SKM-1 treated with dmso at 0.1 percent for 144 hours (cell line): Measurements from ENCODE around the gene IFI27L2.
A peak's percentile ranks its signal among the peaks of the same experiment; 100 is the strongest.

Source experiments
- DNase-seq: peaks from one replicate; lab custom pipeline; 2025; ENCODE audit not compliant: unreplicated experiment; lab: John Stamatoyannopoulos, UW

IFI27L2 gene

DNA sequence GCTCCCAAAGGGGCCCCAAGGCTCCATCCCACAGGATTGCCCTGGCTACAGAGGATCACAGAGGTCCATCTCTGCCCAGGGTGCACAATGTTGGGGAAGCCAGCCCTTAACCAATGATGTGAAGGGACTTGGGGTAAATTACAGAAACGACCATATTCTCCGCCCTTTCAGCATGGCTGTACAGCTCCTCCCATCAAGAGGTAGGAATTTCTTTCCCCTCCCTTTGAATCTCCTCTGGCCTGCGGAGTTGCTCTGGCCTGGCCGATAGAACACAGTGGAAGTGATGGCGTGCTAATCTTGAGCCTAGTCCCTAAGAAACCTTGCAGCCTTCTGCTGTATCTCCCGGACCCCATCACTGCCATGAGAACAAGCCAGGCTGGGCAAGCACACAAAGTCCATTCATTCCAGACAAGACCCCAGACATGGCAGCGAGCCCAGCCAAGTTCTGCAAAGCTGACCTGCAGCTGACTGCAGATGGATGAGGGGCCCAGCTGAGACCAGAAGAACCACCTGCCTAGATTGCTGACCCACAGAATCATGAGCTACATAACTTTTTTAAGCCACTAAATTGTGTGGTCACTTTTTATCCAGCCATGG is 25.8 kb downstream of the IFI27L2 start:
- DNase-seq, result no peak

DNA sequence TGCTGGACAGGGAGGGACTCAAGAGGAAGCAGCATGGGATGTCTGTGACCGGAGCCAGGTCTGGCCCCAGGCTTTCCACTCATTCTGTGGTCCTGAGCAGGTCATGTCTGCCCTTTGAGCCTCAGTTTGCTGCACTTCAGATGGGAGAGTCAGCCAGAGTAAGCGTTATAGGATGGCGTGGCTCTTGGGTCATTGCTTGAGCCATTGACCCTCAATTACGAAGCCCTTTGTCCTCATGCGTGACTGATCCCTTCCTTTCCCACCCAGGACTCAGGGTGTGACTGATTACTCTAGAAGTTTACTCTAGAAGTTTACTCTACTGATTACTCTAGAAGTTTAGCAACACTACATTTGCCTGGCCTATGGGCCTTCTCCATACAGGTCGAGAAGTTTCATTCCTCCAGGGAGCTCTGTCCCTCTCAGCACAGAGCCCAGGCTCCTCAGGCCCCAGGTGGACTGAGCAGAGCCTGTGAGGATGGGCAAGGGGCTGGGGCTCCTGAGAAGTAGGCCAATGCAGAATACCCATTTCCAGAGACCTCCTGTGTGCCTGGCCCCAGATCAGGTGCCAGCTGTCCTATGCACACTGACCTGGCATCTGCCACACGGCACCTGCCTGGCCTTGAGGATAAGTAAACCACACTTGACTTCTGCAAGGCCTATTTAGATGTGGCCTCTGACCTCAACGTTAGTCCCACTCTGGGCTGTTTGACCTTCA is 26.5 kb downstream of the IFI27L2 start:
- no peak for DNase-seq

DNA sequence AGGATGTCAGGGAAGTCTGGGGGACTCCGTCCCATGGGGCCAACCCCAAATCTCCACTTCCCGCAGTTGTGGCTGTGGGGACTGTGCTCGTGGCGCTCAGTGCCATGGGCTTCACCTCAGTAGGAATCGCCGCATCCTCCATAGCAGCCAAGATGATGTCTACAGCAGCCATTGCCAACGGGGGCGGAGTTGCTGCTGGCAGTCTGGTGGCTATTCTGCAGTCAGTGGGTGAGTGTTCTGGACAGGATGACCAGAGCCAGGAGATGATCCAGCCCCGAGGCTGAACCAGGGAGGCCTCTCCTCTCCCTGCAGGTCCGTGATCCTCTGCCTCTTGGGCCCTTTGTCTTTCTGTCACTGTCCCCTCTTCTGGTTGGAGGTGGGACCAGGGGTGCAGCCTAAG is 27.7 kb downstream of the IFI27L2 start:
- no peak for DNase-seq

DNA sequence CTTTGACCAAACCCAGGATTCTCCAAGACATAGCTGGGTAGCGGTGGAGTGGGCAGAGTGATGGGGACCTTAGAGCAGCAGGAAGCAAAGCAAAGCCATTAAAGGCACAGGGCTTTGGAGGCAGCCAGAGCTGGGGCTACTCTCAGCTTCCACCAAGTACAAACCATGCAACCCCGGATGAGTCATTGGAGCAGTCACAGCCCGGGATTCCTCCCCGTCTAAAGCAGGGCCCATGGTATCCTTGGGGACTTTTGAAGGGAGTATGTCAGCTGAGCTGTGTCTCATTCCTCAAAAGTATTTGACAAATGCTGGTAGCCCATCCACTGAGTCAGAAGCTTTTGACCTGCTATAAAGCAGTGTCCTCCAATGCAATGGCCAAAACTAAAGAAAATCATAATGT is 28.6 kb downstream of the IFI27L2 start:
- DNase-seq, result no peak

DNA sequence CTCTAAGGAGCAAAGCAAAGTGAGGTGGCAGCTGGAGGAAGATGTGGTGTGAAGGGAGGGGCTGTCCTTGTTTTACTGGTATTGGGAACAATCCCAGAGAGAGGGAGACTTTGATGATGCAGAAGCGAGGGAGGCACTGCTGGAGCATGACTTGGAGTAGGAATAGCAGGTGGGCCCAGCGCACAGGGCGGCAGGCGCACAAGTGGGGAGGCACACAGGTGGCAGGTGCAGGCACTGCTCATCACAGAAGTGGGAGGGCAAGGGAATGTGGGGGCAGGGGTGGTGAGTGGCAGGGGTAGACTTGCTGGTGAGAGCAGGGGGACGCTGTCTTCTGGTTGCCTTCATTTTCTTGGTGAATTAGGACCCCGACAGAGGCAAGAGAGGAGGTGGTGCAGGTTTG is 30.4 kb downstream of the IFI27L2 start:
- DNase-seq, result no peak

DNA sequence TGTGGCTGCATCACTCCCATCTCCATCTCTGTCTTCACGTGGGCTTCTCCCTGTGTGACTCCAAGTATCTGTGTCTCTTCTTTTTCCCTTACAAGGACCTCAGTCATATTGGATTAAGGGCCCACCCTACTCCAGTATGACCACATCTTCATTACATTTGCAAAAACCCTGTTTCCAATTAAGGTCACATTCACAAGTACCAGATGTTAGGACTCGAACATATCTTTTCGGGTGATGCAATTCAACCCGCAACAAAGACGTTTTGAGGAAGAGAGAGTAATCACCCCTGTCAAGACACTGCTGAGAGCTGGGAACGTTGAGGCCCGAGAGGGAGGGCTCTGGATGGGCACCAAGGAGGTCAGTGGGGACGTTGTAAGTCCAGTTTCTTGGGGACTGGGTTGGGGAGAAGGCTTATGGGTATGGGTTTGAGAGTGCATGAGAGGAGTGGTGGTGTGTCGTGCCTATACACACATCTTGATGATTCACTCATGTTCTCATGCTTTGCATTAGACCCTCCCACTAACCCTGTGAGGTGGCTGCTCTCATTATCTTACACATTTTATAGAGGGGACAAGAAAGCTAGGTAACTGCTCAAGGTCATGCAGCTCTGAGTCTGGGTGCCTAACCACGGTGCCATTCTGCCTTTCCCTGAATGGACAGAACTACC is 30.9 kb downstream of the IFI27L2 start:
- DNase-seq, result no peak

DNA sequence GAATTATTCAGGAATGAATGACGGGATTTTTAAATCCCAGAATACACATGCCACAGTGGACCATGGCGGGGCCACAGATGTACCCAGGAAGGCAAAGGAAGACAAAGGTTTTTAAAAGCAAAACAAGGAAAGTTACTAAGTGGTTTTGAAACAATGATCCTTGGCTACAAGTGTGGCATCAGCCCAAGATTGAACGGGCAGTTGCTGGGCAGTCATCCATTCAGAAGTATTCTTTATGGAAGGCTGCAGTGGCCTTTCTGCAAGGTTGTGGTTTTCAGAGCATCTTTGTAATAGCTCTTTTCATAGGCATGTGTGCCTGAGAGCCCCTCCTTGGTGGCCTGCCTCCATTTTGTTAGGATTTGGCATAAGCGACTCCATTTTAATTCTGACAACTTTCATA is 32.3 kb downstream of the IFI27L2 start:
- no peak for DNase-seq

DNA sequence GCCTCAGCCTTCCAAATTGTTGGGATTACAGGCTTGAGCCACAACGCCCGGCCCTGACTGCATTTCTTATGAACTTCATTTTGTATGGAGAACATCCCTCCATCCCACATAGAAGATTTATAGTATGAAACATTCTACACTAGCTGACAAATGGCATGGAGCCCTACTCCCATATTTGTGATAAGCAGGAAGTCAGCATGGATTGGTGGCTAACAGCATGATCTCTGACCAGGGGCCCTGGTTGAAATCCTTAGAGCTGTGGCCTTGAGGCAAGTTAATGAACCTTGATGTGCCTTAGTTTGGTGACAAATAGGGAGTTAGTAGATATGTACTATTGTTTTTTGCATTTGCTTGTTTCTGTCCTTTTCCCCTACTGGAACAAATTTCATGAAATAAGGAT is 36.0 kb downstream of the IFI27L2 start:
- DNase-seq, result no peak

DNA sequence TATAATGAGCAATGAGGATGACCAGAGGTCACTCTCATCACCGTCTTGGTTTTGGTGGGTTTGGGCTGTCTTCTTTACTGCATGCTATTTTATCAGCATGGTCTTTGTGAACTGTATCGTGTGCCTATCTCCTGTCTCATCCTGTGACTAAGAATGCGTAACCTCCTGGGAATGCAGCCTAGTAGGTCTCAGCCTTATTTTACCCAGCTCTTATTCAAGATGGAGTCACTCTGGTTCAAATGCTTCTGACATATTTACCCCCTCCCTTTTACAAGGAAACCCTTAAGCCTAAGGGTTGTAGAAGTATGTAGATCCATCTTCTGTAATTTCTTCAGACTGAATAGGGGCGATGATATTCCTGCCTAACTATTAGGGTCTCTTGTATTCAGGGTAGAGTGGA is 39.9 kb downstream of the IFI27L2 start:
- DNase-seq, result no peak

DNA sequence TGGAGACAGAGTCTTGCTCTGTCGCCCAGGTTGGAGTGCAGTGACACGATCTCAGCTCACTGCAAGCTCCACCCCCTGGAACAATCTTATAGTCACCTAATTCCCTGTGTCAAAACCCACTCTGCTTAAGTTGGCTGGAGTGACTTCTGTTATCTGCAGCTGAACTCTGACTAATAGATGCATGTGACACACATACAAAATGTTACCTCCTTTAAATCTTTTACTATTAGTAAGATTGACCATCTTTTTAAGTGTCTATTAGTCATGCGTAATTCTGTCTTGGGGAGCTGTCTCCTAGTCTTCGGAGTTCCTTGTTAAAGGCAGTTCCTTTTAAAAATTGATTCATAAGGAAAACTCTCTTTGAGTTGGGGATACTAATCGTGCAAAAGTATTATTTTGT is 40.9 kb downstream of the IFI27L2 start:
- DNase-seq, result no peak

DNA sequence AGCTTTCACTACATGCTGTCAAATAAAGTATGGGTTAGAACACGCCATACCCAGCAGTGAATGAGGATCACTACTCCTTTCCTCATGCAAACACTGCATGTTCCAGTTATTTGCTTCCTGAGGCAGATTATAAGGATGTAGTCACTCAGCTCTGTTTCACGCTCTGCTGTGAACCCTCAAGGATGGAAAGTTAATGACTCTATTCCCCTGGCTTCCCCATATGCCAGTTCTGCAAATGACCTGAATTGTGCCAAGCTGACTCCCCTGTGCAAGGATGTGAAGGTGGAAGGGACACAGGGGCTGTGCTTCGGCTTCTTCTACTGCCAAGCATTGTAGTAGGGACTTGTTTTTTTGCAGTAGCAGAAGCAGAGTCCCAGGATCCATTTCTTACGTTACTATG is 41.5 kb downstream of the IFI27L2 start:
- no peak for DNase-seq

DNA sequence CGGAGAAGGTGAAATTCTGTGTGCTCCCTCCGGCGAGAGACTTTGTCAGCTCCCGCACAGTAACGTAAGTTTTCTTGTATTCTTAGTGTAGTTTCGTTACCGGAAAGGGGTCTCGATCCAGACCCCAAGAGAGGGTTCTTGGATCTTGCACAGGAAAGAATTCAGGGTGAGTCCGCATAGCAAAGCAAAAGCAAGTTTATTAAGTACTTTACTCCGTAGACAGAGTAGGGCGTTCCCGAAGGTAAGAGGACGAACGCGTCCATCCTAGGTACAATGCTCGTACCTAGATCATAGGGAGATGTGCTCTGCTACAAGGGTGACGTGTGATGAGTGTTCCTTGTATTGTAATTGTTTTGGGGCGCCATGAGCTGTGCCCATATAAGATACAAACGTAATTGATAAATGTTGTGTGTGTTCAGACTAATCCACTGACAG is 48.0 kb downstream of the IFI27L2 start:
- no peak for DNase-seq

DNA sequence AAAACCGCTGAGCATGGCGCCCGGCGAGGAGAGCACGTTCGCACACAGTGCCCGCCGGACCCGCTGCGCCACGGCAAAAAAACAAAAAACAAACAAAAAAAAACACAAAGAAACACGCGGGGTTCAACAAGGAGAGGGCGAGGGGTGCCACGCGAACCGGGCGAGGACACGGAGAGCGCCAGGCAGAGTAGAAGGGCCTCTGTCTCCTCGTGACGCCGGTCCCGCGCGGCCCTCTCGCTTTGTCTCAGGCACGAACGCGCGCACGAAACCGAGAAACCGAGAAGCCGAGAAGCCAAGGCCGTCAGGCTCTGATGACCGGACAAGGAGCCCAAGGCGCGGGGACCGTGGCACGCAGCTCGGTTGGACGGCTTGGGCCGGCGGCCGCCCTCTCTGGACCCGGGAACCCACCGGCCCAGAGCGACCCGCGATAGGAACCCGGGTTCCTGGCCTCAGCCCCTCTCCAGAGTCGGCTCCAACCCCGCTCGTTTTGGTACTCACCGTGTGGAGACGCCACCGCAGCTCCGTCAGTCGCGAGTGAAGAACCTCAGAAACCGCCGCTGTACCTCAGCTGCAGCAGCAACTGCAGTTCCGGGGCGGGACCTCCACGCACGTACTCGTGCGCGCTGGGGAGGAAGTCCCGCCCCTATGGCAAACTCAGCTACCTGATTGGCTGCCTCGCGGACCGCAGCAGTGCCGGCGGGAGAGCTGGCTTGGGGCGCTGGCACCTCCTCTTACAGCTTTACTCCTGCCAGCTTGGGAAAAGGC is 48.6 kb downstream of the IFI27L2 start, which contains the start of the genes DDX24 and IFI27L1:
TSS of gene DDX24 (minus strand) at position 582 of the 765 bp plus-strand sequence. CDS start 1,460 bp downstream, outside the sequence.
TSS of gene IFI27L1 (plus strand) at position 690 of the 765 bp plus-strand sequence. CDS start 15,628 bp downstream, outside the sequence.
- peak; percentile 72 for DNase-seq

DNA sequence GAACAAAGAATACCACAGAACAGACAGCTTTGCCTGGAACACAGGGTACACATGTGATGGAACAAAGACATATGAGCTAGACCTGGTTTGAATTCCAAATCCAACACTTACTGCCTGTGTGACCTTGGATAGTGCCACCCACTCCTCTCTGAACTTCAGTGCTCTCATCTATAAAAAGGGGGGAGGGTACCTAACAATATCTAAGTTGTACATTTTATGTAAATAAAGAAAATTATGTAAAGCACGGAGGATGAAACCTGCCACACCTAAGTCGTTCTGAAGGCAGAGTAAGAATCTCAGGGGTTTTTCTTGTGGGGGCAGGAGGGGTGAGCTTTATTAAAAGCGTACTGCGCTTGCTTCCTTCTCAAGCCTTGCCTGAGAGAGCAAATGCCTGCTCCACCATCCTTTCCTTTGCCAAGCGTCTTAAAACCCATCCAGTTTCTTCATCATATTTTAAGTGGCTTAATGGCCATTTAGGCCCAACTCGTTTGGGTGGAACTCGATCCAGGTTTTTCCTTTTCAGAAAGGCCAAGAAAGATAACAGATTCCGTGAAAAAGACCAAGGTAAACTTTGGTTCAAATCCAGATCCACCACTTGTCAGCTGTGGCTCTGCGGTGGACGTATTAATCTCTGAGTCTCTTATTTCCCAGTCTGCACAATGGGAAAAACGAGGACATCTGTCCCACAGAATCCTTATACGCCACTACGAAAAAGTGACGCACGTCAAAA is 49.3 kb downstream of the IFI27L2 start:
- no peak for DNase-seq

DNA sequence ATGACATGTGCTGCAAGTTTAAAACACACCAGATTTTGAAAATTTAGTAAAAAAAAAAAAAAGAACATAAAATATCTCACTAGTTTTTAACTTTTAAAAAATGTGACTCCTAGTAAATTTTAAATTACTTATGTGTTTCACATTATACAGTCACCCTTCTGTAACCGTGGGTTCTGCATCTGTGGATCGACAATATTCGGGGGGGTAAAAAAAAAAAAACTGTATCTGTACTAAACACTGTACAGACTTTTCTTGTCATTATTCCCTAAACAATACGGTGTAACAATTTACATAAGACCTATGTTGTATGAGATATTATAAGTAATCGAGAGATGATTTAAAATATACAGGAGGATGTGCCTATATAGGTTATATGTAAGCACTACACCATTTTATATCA is 51.6 kb downstream of the IFI27L2 start:
- DNase-seq, result no peak
